ENCODE measurements around the gene BBS4. TPM values are rescaled to one million over a fixed set of nuclear protein-coding genes. Genes with fewer than 3 reads are reported as not detected.
A peak's percentile ranks its signal among the peaks of the same experiment; 100 is the strongest.

BBS4 gene
- total and polyA plus RNA-seq, 2 donors (not counting 1 experiment from before 2014, with no cell fraction given), result 27.9 to 29.4 TPM

DNA sequence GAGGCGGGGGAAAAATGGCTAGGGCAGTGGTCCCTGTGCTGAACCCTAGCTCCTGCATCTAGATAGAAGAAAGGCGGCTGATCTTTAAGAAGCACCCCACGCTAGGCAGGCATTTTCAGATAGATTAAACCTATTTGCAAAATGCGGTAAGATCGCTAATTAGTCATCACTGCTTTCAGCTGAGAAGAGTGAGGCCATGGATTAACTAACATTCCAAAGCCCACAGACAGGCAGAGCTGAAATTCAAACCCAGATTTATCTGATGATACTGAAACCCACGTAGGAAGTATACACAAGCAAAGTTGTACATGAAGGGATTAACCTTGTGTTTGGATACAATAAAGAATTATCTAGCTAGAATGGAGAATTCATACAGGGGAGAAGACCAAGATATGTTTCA, 92.8 kb downstream of the BBS4 start:
- no peak overlapping the region for H3K4me3 ChIP-seq (replicated peaks in 1 of 4; ENCODE audit: control extremely low read depth in 1 of 4, insufficient read depth in 1 of 4, low read depth in 3 of 4, low read length in 4 of 4)
- no peak overlapping the region for H2AFZ ChIP-seq (ENCODE audit: low read length)
- H3K4me1 ChIP-seq (ENCODE audit: control insufficient read depth, extremely low read depth, insufficient read depth, low read length), result peaks cover 5% of the 10 kb centered on the region
- peaks cover 57% of the 10 kb centered on the region for H3K79me2 ChIP-seq (ENCODE audit: control insufficient read depth, insufficient read depth, low read length)
- no peaks in the 10 kb centered on the region for H4K20me1 ChIP-seq (ENCODE audit: control insufficient read depth, extremely low read depth, insufficient read depth, low read length)
- H3K9ac ChIP-seq (ENCODE audit: insufficient read depth, low read length), result no peak overlapping the region
- DNase-seq (ENCODE audit: low read depth in 2 of 2), result peak in 1 of 2 donors; percentile 56
- no peak overlapping the region for H3K4me2 ChIP-seq (ENCODE audit: extremely low read depth, insufficient read depth, low read length)
- TF ChIP-seq, protein P1, sequence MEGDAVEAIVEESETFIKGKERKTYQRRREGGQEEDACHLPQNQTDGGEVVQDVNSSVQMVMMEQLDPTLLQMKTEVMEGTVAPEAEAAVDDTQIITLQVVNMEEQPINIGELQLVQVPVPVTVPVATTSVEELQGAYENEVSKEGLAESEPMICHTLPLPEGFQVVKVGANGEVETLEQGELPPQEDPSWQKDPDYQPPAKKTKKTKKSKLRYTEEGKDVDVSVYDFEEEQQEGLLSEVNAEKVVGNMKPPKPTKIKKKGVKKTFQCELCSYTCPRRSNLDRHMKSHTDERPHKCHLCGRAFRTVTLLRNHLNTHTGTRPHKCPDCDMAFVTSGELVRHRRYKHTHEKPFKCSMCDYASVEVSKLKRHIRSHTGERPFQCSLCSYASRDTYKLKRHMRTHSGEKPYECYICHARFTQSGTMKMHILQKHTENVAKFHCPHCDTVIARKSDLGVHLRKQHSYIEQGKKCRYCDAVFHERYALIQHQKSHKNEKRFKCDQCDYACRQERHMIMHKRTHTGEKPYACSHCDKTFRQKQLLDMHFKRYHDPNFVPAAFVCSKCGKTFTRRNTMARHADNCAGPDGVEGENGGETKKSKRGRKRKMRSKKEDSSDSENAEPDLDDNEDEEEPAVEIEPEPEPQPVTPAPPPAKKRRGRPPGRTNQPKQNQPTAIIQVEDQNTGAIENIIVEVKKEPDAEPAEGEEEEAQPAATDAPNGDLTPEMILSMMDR (conservative IDR thresholded peaks at IDR 0.05 in 1 of 2, IDR thresholded peaks at IDR 0.05 in 1 of 2; ENCODE audit: low read depth in 1 of 2, low read length in 2 of 2), result no peak
- no peak for TF ChIP-seq EZH2 (IDR thresholded peaks at IDR 0.05; ENCODE audit: low read length, missing control alignments)
- H3K36me3 ChIP-seq (ENCODE audit: control insufficient read depth, insufficient read depth, low read length), result no peaks in the 10 kb centered on the region
- no peaks in the 10 kb centered on the region for H3K27me3 ChIP-seq (ENCODE audit: control insufficient read depth, insufficient read depth, low read length)
- no peaks in the 10 kb centered on the region for H3K9me3 ChIP-seq (ENCODE audit: control insufficient read depth, insufficient read depth, low read depth, low read length)
- H3K27ac ChIP-seq (ENCODE audit: insufficient read depth, low read length), result no peak overlapping the region

DNA sequence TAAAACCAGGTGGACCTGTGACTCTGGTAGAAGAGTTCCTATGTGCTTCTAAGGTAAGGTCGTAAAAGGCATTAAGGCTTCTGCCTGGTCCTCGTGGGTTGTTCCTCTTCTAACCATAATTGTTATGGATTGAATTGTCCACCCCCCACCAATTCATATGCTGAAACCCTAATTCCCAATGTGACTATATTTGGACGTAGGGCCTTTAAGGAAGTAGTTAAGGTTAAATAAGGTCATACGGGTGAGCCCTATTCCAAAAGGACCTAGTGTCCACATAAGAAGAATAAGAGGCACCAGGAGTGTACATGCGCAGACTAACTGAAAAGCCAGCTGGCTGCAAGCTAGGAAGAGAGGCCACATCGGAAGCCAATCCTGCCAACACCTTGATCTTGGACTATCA, 95.6 kb downstream of the BBS4 start:
- peak overlapping the region in 3 of 4 experiments; percentile 85 to 98 (median 96) for H3K4me3 ChIP-seq (replicated peaks in 1 of 4; ENCODE audit: control extremely low read depth in 1 of 4, insufficient read depth in 1 of 4, low read depth in 3 of 4, low read length in 4 of 4)
- H3K4me2 ChIP-seq (ENCODE audit: extremely low read depth, insufficient read depth, low read length), result peak overlapping the region; percentile 95
- H3K9ac ChIP-seq (ENCODE audit: insufficient read depth, low read length), result no peak overlapping the region
- no peak for TF ChIP-seq EZH2 (IDR thresholded peaks at IDR 0.05; ENCODE audit: low read length, missing control alignments)
- TF ChIP-seq, protein P1 (conservative IDR thresholded peaks at IDR 0.05 in 1 of 2, IDR thresholded peaks at IDR 0.05 in 1 of 2; ENCODE audit: low read depth in 1 of 2, low read length in 2 of 2), result no peak
- no peaks in the 10 kb centered on the region for H4K20me1 ChIP-seq (ENCODE audit: control insufficient read depth, extremely low read depth, insufficient read depth, low read length)
- no peak for DNase-seq (ENCODE audit: low read depth in 2 of 2)
- no peak overlapping the region for H3K27ac ChIP-seq (ENCODE audit: insufficient read depth, low read length)
- peaks cover 46% of the 10 kb centered on the region for H3K79me2 ChIP-seq (ENCODE audit: control insufficient read depth, insufficient read depth, low read length)
- H2AFZ ChIP-seq (ENCODE audit: low read length), result no peak overlapping the region
- no peaks in the 10 kb centered on the region for H3K27me3 ChIP-seq (ENCODE audit: control insufficient read depth, insufficient read depth, low read length)
- peaks cover 8% of the 10 kb centered on the region for H3K4me1 ChIP-seq (ENCODE audit: control insufficient read depth, extremely low read depth, insufficient read depth, low read length)
- no peaks in the 10 kb centered on the region for H3K9me3 ChIP-seq (ENCODE audit: control insufficient read depth, insufficient read depth, low read depth, low read length)
- no peaks in the 10 kb centered on the region for H3K36me3 ChIP-seq (ENCODE audit: control insufficient read depth, insufficient read depth, low read length)

DNA sequence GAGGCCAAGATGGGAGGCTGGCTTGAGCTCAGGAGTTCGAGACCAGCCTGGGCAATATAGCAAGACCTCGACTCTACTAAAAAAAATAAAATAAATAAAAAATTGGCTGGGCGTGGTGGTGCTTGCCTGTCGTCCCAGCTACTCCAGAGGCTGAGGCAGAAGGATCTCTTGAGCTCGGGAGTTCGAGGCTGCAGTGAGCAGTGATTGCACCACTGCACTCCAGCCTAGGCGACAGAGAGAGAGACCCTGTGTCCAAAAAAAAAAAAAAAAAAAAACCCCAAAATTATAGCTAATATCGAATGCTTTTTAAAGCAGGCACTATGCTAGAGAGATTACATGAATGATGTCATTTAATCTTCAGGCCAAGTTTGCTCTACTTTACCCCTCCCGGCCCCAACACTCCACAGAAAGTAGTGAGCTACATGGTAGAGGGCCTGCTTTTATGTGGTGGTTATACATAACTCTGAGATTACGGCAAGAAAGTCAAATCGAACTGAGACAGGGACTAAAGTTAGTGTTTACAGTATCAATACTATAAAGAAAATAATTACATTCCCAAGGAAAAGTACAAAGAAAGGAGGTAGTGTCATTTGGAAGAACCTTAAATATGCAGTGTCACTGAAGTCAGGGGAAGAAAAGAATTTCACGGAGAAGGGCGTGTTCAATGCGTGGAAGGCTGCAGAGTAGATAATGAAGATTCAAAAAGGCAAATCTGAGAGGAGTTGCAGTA, 96.4 kb downstream of the BBS4 start:
- H3K4me1 ChIP-seq (ENCODE audit: control insufficient read depth, extremely low read depth, insufficient read depth, low read length), result peaks cover 8% of the 10 kb centered on the region
- peak in 1 of 2 donors; percentile 18 for DNase-seq (ENCODE audit: low read depth in 2 of 2)

More for the DNA sequence above, 96.4 kb downstream of the BBS4 start:
- Histone ChIP-seq H3K4me3 (replicated peaks in 1 of 4; ENCODE audit: control extremely low read depth in 1 of 4, insufficient read depth in 1 of 4, low read depth in 3 of 4, low read length in 4 of 4) (peak overlapping the region; percentile 85 to 98 (median 90)), H3K27me3 (ENCODE audit: control insufficient read depth, insufficient read depth, low read length) (no peaks in the 10 kb centered on the region), H3K79me2 (ENCODE audit: control insufficient read depth, insufficient read depth, low read length) (peaks cover 41% of the 10 kb centered on the region), H3K4me2 (ENCODE audit: extremely low read depth, insufficient read depth, low read length) (peak overlapping the region; percentile 95), H3K36me3 (ENCODE audit: control insufficient read depth, insufficient read depth, low read length) (no peaks in the 10 kb centered on the region), H3K9ac (ENCODE audit: insufficient read depth, low read length) (peak overlapping the region; percentile 95), H3K9me3 (ENCODE audit: control insufficient read depth, insufficient read depth, low read depth, low read length) (no peaks in the 10 kb centered on the region), H3K27ac (ENCODE audit: insufficient read depth, low read length) (peak overlapping the region; percentile 91), H4K20me1 (ENCODE audit: control insufficient read depth, extremely low read depth, insufficient read depth, low read length) (no peaks in the 10 kb centered on the region), H2AFZ (ENCODE audit: low read length) (peak overlapping the region; percentile 54)
- TF ChIP-seq, protein P1 (conservative IDR thresholded peaks at IDR 0.05 in 1 of 2, IDR thresholded peaks at IDR 0.05 in 1 of 2; ENCODE audit: low read depth in 1 of 2, low read length in 2 of 2), result no peak
- no peak for TF ChIP-seq EZH2 (IDR thresholded peaks at IDR 0.05; ENCODE audit: low read length, missing control alignments)

All from fibroblast of lung (primary cell).